ENCODE results near the gene PKNOX2. TPM values are rescaled to one million over a fixed set of nuclear protein-coding genes. Genes with fewer than 3 reads are reported as not detected.
A peak's percentile ranks its signal among the peaks of the same experiment; 100 is the strongest.

The PKNOX2 gene
- polyA plus RNA-seq, 4 donors, result 12.0 to 24.9 (median 13.1) TPM

GRCh38 chr11:125398475-125398874 is 233.9 kb downstream of the PKNOX2 start:
- no peak for DNase-seq (ENCODE audit: low read depth in 4 of 4, low spot score in 3 of 4)

- no peak for DNase-seq (ENCODE audit: low read depth in 4 of 4, low spot score in 3 of 4)
Measured at GRCh38 chr11:125398994-125399640, 234.6 kb downstream of the PKNOX2 start.

GRCh38 chr11:125399945-125400344 is 235.4 kb downstream of the PKNOX2 start:
- DNase-seq (ENCODE audit: low read depth in 4 of 4, low spot score in 3 of 4), result no peak

DNA sequence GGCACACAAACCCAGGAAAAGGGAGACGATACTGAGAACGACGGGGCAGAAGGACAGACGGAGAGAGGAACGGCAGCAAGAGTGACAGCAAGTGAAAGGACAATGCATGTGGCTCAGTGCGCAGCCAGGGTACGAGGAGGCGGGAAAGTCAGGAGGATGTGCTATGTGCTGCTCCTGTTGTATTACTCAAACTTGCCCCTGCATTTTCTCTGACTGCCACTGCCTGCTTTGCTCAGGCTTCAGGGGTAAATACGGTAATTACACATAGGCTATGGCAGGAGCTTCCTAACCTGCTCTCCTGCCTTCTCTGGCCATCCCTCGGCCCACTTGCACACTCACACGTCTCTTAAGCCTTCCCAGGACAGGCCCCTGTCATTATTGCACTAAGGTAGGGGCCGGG is 236.7 kb downstream of the PKNOX2 start:
- DNase-seq (ENCODE audit: low read depth in 4 of 4, low spot score in 3 of 4), result no peak

DNA sequence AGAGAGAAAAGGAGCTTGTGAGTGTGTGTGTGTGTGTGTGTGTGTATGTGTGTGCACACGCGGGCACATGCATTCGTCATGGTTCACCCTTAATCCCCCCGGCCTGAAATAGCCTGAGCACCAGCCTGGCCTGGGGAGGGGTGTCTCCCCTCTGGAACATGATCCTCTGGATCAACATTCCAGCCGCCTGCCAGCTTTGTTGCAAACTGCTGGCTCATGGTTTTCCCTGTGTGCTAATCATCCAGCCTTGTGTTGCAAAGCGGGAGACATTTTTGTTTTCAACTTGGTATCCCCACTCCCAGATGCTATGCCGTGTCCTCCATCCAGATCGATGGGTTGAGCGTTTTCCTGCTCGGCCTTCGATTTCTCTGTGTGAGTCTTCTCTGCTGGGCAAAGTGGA is 237.2 kb downstream of the PKNOX2 start:
- DNase-seq (ENCODE audit: low read depth in 4 of 4, low spot score in 3 of 4), result peak in 2 of 4 donors; percentile 35 to 51

GRCh38 chr11:125402435-125402834 is 237.9 kb downstream of the PKNOX2 start:
- DNase-seq (ENCODE audit: low read depth in 4 of 4, low spot score in 3 of 4), result no peak

DNA sequence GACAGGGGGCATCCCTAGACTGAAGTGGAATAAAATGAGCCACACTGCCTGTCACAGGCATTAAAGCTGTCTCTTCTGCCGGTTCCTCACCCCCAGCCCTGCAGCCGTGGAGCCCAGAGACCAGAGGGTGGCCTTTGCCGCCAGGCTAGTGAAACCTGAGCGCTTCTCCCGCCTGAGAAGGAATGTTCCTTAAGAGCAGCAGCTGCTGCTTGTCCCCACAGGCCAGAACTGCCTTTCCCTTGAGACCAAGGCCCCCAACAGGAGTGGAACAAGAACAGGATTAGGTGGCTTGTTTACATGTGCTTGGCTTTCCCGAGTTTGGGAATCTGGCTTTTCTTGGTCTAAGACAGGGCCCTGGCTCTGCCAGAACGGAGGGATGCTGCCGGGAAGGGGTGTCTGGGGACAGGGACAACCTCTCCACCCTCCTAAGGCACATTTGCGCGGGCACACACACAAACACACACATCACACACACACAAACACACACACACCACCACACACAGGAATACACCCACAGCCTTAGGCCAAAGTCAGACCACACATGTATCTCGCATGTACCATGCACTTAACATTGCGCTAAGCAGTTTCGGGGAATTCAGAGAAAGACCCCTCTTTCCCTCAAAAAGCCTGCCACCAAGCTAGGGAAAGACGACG is 239.7 kb downstream of the PKNOX2 start:
- peak in 2 of 4 donors; percentile 36 to 42 for DNase-seq (ENCODE audit: low read depth in 4 of 4, low spot score in 3 of 4)

- DNase-seq (ENCODE audit: low read depth in 4 of 4, low spot score in 3 of 4), result peak in 2 of 4 donors; percentile 45 to 46
Measured at GRCh38 chr11:125404811-125405790, 240.6 kb downstream of the PKNOX2 start.

- no peak for DNase-seq (ENCODE audit: low read depth in 4 of 4, low spot score in 3 of 4)
Measured at GRCh38 chr11:125407046-125407445, 242.5 kb downstream of the PKNOX2 start.

DNA sequence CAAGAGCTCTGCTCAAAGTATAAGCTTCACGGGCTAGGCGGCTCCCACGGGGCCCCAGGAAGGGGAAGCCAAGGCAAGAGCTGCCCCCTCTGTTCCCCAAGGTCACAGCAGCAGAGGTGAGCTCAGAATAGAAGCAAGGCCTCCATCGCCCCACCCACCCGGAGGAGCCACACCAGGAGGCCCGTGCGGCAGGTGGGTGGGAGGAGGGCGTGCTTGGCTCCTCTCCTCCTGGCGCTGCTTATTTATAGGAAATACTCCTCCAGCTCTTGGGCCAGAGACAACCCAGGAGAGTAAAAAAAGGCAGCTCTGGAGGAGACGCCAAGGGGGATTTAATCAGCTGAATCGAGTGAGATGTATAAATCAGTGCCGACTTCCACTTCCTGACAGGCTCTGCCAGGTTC is 243.8 kb downstream of the PKNOX2 start:
- peak in 1 of 4 donors; percentile 26 for DNase-seq (ENCODE audit: low read depth in 4 of 4, low spot score in 3 of 4)

DNA sequence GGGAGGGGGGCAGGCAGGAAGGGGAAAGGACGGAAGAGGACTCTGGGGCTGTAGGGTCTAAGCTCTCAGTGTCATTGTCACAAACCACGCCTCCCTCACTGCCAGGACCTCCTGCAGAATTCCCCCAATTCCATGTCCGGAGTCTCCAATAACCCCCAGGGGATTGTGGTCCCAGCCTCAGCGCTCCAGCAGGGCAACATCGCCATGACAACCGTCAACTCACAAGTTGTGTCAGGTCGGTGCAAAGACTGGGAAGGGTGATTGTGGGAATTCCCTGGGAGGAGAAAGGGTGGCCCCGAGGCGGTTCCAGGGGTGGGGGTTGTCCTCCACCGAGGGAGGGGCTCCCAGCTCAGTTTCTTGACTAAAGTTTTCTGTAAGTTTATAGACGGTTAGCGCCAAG is 245.5 kb downstream of the PKNOX2 start:
- DNase-seq (ENCODE audit: low read depth in 4 of 4, low spot score in 3 of 4), result no peak

DNA sequence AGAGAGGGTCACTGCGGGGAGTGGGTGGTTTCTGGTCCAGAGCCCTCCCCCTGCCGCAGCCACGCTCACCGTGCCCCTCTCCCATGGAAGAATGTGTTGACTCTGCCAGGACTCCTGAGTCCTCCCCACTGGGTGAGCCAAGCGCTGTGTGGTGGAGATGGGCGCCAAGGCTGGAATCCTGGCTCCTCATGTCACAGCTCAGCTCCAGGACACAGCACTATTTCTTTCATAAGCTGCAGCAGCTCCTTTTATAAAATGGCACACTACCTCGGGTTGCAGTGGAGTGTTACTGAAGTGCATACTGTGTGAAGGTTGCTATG is 247.6 kb downstream of the PKNOX2 start:
- no peak for DNase-seq (ENCODE audit: low read depth in 4 of 4, low spot score in 3 of 4)

- DNase-seq (ENCODE audit: low read depth in 4 of 4, low spot score in 3 of 4), result no peak
Measured at GRCh38 chr11:125412509-125412908, 248.0 kb downstream of the PKNOX2 start.

GRCh38 chr11:125413226-125413625 is 248.7 kb downstream of the PKNOX2 start:
- DNase-seq (ENCODE audit: low read depth in 4 of 4, low spot score in 3 of 4), result no peak

- DNase-seq (ENCODE audit: low read depth in 4 of 4, low spot score in 3 of 4), result no peak
Measured at GRCh38 chr11:125414121-125414520, 249.6 kb downstream of the PKNOX2 start.

DNA sequence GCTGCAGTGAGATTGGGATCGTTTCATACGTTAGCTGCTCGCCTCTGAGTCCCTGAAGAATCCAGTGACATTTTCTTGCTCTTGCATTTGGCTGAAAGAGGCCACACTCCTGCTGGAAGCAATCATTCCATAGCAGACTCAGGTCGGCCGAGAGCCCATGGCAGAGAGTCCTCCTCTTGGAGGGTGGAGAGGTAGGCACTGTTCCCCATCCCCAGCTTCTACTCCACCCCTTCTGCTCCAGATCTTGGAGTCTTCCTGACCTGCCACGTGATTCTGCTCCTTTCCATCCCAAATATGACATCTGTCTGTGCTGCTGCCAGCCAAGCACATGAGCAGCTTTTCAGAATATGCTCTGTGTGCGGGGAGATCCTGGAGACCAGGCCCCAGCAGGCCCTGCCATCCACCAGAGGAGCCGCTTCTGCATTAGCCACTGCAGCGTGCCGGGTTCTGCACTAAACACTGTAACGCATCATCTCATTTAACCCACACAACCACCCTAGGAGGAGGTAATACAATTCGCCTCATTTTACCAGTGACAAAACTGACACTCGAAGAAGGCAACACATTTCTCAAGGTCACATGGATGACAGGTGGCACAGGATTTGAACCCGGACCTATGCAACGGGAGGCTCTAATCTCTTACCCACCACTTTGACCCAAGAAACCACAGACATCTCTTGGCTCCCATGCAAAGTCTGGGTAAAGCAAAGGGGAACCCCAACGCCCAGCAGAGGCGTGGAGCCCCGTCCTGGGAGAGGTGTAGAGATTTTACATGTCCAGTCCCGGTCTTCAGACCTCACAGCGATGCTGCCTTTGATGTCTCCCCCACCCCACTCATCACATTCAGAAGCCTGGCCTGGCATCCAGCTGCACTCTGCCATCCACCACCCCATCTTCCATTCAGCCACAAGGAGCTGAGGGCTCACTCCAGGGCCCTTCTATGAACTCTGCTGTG is 252.7 kb downstream of the PKNOX2 start:
- no peak for DNase-seq (ENCODE audit: low read depth in 4 of 4, low spot score in 3 of 4)

GRCh38 chr11:125418396-125418795 is 253.8 kb downstream of the PKNOX2 start:
- DNase-seq (ENCODE audit: low read depth in 4 of 4, low spot score in 3 of 4), result no peak

- no peak for DNase-seq (ENCODE audit: low read depth in 4 of 4, low spot score in 3 of 4)
Measured at GRCh38 chr11:125422681-125423080, 258.1 kb downstream of the PKNOX2 start.

DNA sequence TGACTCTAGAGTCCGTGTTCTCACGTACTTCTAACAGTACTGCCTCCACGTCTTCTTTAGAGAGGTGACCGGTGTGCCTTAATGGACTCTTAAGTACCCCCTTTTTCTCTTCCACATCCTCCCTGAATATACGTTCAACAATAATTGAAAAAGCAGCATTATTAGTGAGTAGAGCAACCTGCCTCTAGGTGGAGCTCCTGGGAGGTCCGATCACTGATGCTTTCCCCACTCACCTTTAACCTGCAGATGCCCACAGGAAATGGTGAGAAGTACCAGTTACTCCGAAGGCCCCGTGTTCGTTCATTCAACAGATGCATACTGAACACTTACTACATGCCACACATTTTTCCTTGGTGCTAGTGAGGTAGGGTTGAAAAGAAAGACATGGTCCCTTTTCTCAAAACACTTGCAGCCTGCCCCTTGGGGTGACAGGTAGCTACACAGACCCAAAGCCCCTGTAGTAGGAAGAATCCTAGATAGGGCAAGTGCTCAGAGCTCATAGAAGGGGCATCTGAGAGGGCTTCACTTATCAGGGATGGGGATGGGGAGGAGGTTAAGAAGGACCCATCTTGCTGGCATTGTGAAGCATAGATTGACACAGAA is 258.8 kb downstream of the PKNOX2 start:
- DNase-seq (ENCODE audit: low read depth in 4 of 4, low spot score in 3 of 4), result no peak

DNA sequence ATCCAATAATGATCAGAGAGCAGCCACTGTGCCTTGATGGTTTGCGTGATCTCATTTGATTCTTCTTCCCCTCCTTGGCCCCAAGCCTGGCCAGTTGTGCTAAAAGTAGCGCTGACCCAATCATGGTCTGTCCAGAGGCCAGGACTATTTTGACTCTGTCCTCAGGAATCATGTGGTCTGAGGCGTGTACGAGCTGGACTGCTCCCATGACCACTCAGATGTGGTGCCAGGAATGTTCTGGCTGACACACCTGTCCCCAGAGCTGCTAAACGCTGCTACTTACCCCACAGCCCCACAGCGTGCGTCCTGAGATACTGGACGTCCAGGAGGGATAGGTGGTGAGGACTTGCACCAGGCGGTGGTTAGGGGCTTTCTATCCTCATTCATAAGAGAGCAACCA is 261.1 kb downstream of the PKNOX2 start:
- DNase-seq (ENCODE audit: low read depth in 4 of 4, low spot score in 3 of 4), result no peak
